Hepatocyte (in vitro differentiated cells): Measurements from ENCODE around the gene SYNJ2.

ENCODE experiments used
- EZH2 ChIP-seq: fragments of 200-600 bp; sonication (generic); IDR thresholded peaks from 2 replicates; pipeline ENCODE4 v1.6.1; 2016; ENCODE audit warnings: antibody characterized with exemption, mild to moderate bottlenecking, borderline replicate concordance
- TF ChIP-seq, protein P1 (sequence below): fragments of 200-600 bp; sonication (generic); IDR thresholded peaks from 2 replicates; pipeline ENCODE4 v1.5.1; 2016; ENCODE audit warnings: antibody characterized with exemption, mild to moderate bottlenecking; ENCODE audit not compliant: poor library complexity

DNA sequence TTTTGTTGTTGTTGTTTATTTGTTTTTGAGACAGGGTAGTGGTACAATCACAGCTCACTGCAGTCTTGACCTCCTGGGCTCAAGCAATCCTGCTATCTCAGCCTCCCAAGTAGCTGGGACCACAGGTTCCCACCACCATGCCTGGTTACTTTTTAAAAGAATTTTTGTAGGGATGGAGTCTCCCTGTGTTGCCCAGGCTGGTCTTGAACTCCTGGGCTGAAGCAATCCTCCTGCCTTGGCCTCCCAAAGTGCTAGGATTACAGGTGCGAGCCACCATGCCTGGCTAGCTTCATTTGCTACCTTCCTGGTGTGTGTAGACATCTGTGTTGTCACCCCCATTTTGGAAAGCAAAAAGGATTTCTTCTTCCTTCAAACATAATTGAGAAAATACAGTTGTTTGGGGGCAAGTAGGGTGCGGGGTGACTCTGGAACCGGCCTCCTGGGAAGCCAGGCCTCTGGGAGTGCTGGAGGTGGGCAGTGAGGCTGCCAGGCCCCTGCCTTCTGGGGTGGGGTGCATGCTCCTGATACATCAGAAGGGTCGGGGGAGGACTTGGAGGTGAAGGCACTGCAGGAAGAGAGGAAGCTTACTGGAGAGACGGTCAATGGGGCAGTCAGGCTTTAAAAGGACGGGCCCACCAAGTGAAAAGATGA lies 28.4 kb downstream of the SYNJ2 start:
- TF ChIP-seq, protein P1, sequence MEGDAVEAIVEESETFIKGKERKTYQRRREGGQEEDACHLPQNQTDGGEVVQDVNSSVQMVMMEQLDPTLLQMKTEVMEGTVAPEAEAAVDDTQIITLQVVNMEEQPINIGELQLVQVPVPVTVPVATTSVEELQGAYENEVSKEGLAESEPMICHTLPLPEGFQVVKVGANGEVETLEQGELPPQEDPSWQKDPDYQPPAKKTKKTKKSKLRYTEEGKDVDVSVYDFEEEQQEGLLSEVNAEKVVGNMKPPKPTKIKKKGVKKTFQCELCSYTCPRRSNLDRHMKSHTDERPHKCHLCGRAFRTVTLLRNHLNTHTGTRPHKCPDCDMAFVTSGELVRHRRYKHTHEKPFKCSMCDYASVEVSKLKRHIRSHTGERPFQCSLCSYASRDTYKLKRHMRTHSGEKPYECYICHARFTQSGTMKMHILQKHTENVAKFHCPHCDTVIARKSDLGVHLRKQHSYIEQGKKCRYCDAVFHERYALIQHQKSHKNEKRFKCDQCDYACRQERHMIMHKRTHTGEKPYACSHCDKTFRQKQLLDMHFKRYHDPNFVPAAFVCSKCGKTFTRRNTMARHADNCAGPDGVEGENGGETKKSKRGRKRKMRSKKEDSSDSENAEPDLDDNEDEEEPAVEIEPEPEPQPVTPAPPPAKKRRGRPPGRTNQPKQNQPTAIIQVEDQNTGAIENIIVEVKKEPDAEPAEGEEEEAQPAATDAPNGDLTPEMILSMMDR: no peak
- no peak for TF ChIP-seq EZH2
